Measurements from ENCODE around the gene CAMTA1.
A peak's percentile ranks its signal among the peaks of the same experiment; 100 is the strongest.

Gene CAMTA1

GRCh38 chr1:6867729-6868659, 82.7 kb downstream of the CAMTA1 start:
- Histone ChIP-seq H3K36me3 (ENCODE audit: control insufficient read depth in 2 of 2, insufficient read depth in 1 of 2, low read length in 2 of 2) (peaks cover 0 to 9% of the 10 kb centered on the region in 2 experiments; a peak in 1 of 3 replicates), H3K4me3 (ENCODE audit: low read depth, low read length) (no peak overlapping the region), H3K9me3 (ENCODE audit: control insufficient read depth, insufficient read depth, low read depth, low read length) (no peaks in the 10 kb centered on the region), H3K27ac (ENCODE audit: extremely low read depth, low read depth, low read length) (no peak overlapping the region), H3K4me1 (ENCODE audit: control insufficient read depth, insufficient read depth, low read length) (peaks cover 16% of the 10 kb centered on the region)
- TF ChIP-seq GLIS1 (tag by site-specific recombination; IDR thresholded peaks at IDR 0.05), result peak; percentile 35
- TF ChIP-seq PRDM10 (tag by site-specific recombination; IDR thresholded peaks at IDR 0.05), result peak; percentile 83
- no peak for TF ChIP-seq ZNF202 (tag by site-specific recombination; IDR thresholded peaks at IDR 0.05; ENCODE audit: borderline replicate concordance)
- no peak for TF ChIP-seq MYNN (tag by site-specific recombination; IDR thresholded peaks at IDR 0.05; ENCODE audit: borderline replicate concordance)
- TF ChIP-seq ZNF174 (tag by site-specific recombination; IDR thresholded peaks at IDR 0.05), result no peak
- TF ChIP-seq ZFHX2 (tag by site-specific recombination; conservative IDR thresholded peaks at IDR 0.05), result no peak
- ChIA-PET POLR2A (interaction anchor here (1.0 kb wide), 1 partner anchor 287 kb away, joined by 3 read pairs; no protein-coding TSS in a partner anchor), CTCF (interaction anchor here (0.5 to 1.5 kb wide), 4 partner anchors 22 to 202 kb away, joined by 3 to 5 read pairs (median 4); no protein-coding TSS in a partner anchor)

GRCh38 chr1:6868660-6869380, 83.6 kb downstream of the CAMTA1 start:
- TF ChIP-seq ZNF549 (tag by site-specific recombination; IDR thresholded peaks at IDR 0.05) (no peak), OVOL3 (tag by site-specific recombination; IDR thresholded peaks at IDR 0.05) (no peak), MZF1 (tag by site-specific recombination; IDR thresholded peaks at IDR 0.05; ENCODE audit: borderline replicate concordance) (no peak), ZFP37 (tag by site-specific recombination; IDR thresholded peaks at IDR 0.05) (no peak), ZNF146 (tag by site-specific recombination; IDR thresholded peaks at IDR 0.05) (no peak), ZNF280C (tag by site-specific recombination; IDR thresholded peaks at IDR 0.05) (no peak), KLF7 (tag by site-specific recombination; IDR thresholded peaks at IDR 0.05; ENCODE audit: borderline replicate concordance) (no peak), ZNF112 (tag by site-specific recombination; IDR thresholded peaks at IDR 0.05) (no peak), ZNF324 (tag by site-specific recombination; IDR thresholded peaks at IDR 0.05) (no peak), ZNF140 (tag by site-specific recombination; IDR thresholded peaks at IDR 0.05) (no peak), SCRT2 (tag by site-specific recombination; IDR thresholded peaks at IDR 0.05) (no peak), ZNF394 (tag by site-specific recombination; IDR thresholded peaks at IDR 0.05; ENCODE audit: borderline replicate concordance) (no peak), PRDM1 (tag by site-specific recombination; IDR thresholded peaks at IDR 0.05) (no peak)
- Histone ChIP-seq H3K27ac (ENCODE audit: extremely low read depth, low read depth, low read length) (no peak overlapping the region), H3K9me3 (ENCODE audit: control insufficient read depth, insufficient read depth, low read depth, low read length) (no peaks in the 10 kb centered on the region), H3K4me3 (ENCODE audit: low read depth, low read length) (no peak overlapping the region), H3K36me3 (ENCODE audit: control insufficient read depth in 2 of 2, insufficient read depth in 1 of 2, low read length in 2 of 2) (peaks cover 0 to 11% of the 10 kb centered on the region in 2 experiments; a peak in 1 of 3 replicates), H3K4me1 (ENCODE audit: control insufficient read depth, insufficient read depth, low read length) (peaks cover 16% of the 10 kb centered on the region)
- ChIA-PET POLR2A (interaction anchor here (1.0 kb wide), 1 partner anchor 288 kb away, joined by 3 read pairs; no protein-coding TSS in a partner anchor), CTCF (interaction anchor here (0.7 to 1.5 kb wide), 3 partner anchors 14 to 74 kb away, joined by 3 to 5 read pairs (median 4); no protein-coding TSS in a partner anchor)

Measured in HEK293 (cell line).